ENCODE results near the gene GRID1.

GRID1 gene

DNA sequence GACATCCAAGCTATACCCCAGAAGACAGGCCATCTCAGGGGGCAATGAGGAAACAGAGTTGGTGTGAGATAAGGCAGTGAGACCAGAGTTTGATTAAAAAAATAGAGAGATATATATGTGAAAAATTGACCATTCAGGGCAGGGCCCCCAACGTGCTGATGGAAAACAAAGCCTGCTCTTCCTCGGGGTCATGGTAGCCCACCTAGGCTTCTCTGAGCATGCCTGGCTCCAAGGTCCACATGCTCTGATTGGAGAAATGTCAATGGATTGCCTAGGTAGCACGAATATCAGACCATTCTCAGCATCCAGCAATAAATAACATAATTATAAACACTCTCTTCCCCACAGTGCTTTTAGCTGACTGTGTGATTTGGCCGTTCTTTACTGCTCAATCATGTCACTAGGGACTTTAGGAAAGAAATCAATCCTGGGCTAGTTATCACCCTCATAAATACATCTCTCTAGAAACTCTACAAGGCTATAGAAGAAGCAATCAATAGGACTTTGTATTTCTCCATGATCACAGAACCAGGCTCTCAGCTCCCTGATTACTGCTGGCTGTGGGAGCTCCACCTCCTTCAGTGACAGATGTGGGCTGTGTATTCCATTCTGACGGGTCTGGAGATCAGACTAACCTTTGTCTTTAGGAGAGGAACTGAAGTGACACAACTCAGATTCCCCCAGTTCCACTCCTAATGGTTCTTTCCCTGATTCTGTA is 766.4 kb downstream of the GRID1 start:
- no peak for DNase-seq (ENCODE audit: low read depth in 3 of 3)

DNA sequence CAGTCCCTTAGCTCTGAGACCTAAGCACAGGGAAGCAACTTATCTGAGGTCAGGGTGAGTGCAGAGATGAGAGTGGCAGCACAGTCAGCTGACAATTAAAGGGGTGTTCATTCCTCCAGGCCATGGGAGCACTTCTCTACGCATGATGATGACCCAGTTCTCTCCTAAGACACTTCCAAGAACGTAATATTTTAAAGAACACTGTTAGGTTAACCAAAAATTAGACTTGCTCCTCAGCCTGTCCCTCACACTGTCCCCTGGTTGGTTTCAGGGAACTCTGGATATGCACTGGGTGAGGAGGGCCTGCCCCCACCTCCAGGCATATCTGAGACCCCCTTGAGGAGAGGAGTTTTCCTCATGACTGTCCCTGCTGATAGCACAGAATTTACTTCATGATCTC is 767.5 kb downstream of the GRID1 start:
- DNase-seq (ENCODE audit: low read depth in 3 of 3), result no peak

DNA sequence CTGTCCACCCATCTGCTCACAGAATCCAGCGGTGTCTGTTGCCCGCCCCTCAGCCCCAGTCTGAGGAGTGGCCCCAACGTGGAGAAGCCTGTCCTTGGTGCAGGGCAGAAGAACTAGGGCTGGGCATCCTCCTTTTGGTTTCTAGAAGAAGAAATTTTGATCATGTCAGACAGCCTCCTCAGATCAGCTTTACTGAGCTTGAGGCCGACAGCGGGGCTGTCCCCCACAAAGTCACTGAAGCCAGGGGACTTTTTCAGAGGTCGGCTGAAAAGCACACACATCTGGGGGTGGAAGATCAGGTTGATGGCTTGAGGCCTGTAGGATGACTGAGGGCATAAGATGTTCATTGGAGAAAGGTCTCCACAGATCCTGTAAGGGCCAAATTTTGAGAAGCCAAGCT is 767.9 kb downstream of the GRID1 start:
- no peak for DNase-seq (ENCODE audit: low read depth in 3 of 3)

DNA sequence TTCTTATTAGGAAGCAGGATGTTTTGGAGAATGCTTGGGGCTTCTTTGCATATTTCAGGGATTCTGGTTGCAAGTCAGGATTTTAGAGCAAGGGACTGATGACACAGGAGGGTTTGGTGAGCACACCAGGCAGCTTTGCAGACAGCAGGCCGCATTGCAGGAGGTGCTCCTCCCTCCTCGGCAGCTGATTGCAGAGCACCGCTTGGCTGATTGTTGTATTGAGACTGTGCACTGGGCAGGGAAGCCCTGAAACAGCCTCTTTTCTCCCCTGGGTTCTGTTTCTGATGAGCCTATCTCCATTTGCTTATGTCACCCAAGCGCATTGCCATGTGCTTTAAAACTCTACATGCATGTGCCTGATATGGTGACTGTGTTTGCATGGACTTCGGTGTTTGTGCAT is 769.6 kb downstream of the GRID1 start:
- no peak for DNase-seq (ENCODE audit: low read depth in 3 of 3)

DNA sequence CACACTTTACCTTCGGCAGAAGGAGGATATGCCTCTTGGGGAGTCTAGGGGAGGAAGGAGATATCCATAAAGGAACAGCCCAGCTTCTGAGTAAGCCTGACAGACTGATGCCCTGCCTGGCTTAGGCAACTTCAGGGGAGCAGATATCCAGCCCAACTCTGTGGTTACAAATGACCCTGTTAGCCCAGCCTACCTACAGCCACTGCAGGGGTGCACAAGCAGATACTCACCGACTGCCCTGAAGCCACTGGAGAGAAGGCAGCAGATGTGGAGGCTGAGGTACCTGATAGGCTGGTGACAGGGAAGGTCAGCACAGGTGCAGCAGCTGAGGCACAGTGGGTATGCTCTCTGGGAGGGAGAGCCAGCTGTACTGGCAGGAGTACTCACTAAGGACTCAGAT is 770.2 kb downstream of the GRID1 start:
- DNase-seq (ENCODE audit: low read depth in 3 of 3), result no peak

DNA sequence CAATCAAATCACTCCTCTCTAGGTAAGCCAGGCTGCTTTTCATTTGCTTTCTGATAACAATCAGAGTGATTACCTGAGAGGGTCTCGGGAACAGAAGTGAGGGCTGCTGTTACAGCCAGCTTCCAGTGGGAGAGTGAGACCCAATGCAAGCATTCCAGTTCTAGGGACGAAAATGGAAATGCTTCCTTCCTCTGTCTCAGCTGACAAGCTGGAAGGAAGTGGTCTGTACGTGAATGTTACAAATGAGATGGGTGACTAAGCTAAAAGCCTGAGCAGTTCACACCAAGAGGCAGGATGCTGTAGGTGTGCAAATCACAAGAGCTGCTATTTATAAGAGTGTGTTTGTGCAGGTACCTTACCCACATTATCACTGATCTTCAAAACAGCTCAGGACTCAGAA is 772.4 kb downstream of the GRID1 start:
- no peak for DNase-seq (ENCODE audit: low read depth in 3 of 3)

DNA sequence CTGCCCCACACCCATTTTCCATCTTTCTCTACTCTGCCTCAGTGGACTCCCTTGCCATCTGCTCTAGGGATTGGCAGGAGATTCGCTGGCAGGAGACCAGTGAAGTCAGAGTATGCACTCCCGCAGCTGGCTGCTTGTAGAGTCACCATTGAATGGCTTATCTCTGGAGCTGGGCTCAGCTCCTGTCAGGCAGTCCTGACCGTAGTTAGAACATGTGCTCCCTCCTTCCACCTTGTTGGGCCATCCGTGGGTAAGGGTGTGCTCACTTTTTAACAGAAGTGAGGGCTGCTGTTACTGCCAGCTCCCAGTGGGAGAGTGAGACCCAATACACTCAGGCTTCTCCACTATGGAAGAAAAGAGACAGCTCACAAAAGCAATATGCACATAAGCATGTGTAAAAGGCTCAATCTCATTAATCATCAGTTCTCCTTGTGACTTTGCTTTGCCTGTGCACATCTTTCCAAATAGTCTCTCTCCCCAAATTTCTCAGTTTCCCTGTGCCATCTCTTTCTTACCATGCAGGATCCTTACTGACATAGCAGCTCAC is 773.3 kb downstream of the GRID1 start:
- no peak for DNase-seq (ENCODE audit: low read depth in 3 of 3)

DNA sequence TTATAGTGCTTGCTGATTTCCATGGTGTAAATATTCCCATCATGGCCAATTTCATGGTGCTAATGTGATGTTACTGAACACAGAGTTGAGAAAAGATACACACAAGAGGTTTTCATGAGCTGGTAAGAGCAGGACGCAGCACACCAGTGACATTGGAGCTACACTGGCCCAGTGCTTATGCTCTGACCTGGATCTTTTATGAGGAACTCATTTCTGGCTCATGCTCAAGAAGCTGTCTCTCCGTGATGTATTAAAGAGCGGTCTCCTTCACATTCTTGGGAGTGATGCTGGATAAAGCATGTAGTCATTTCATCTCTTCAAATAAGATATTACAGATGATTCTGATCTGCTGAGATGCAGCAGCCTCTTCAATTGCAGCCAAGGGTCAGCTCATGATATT is 785.2 kb downstream of the GRID1 start:
- no peak for DNase-seq (ENCODE audit: low read depth in 3 of 3)

DNA sequence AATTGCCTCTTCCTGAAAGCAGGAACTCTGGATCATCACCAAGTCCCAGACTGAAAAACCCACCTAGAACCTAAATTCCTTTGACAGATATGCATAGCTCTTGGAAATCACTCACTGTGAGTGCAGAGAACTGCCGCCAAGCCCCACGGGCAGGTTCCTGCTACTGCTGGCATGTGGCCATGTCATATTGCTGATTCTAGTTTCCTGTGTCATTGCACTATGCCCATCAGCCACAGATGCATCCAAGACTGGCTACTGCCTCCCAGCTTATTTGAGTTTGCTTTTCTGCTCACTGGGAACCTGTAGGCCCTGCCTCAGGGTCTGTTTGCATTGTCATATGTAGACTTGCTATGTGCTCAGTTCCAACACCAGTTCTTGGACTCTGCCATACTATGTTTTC is 786.0 kb downstream of the GRID1 start:
- no peak for DNase-seq (ENCODE audit: low read depth in 3 of 3)

DNA sequence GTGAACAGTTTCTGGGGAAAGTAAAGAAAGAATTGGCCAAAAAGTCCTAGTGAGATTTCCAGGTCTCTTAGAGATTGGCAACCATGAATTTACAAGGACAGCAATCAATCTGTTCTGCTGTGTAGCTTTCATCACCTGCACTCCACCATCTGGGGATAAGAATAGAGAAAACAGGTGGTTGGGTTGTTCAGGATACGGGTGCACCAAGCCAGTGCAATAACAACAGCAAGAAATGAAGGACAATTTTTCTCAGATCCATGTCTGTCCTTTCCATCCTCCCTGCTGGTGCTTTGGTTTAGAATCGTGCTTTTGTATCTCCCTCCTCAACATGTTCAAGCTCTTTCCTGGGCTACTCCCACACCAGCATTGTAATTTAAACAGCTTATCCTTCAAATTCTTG is 787.7 kb downstream of the GRID1 start:
- no peak for DNase-seq (ENCODE audit: low read depth in 3 of 3)

DNA sequence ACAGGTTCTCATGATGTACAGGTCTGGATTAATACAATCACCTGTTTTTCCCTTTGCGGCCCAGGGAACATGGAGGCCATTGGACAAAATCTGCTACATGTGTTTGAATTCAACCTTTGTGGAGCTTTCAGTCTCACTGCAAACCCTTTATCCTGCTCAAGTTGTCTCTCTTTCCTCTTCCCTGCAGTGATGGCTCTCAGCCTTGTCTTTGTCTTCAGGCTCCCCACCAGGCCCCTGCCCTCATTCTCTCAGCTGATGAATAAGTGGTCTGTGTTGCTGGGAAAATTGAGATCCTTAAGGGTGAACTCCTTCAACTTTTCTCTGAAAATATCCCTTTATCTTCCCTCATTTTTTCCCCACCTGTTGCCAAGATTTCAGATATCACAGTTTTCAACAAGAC is 791.2 kb downstream of the GRID1 start:
- no peak for DNase-seq (ENCODE audit: low read depth in 3 of 3)

DNA sequence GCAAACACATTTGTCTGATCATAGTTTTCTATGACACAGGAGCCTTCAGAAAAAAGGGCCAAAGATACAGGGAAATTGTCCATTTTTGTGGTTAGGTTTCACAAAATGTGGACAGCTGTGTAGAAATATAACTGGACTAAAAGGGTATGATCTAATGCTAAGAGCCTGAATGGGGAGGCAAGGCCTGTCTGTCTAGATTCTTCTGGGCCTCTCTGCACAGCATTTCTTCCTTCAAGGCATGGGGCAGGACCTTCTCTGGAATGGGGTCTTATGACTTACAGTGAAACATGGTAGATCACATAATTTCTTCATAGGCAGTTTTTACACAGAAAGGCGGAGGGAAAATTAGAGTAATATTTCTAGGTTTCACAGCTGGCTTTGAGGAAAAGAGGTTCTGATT is 795.7 kb downstream of the GRID1 start:
- DNase-seq (ENCODE audit: low read depth in 3 of 3), result no peak

DNA sequence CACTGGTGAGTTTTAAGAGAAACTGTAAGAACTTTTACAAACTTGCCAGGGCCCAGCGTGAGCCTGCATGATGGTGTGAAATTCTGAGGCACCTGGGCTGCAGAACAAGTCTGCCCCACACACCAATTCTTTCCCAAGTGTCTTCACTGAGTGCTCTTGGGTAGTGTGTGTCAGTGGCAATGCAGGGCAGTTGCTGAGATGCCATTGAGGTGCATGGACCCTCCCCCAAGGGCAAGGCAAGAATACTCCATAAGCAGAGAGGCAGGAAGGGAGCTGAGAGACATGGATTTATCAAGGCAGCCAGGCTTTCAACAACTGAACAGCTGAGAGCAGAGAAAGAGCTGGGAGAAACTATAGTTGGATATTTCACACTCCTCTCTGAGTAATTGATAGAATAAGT is 801.2 kb downstream of the GRID1 start:
- DNase-seq (ENCODE audit: low read depth in 3 of 3), result no peak

DNA sequence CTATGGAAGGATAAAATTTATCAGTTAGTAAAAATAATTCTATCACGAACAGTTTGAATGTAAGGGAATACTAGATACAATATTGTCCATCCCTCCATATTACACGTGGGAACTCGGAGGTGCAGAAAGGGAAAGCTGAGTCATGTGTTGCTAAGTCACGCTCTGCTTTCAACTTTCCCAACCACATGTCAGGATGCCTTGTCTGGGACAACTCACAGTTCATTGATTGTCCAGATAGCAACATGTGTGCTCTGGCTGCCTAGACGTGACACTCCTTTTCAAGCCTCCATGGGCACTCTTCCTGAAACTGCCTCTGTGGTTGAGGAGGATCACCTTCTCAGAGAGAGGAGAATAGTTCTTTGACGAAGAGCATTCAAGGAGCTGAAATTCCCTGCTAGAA is 808.1 kb downstream of the GRID1 start:
- no peak for DNase-seq (ENCODE audit: low read depth in 3 of 3)

DNA sequence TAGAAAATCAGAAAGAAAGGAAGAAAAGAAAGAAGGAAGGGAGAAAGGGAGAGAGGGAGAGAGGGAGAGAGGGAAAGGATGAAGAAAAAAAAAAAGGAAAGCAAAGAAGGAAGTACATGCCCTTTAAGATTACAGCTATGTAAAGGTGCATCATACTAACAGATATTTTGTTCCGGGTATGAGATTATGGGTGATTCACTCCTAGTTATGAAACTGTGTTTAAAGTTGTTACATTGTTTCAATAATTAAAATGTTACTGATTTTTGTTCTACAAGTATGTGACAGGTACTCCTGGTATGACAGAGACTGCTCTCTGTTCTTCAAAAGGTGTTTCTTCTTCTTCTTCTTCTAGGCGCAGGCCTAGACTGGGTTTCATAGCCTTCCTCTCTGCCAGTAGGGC is 808.9 kb downstream of the GRID1 start:
- no peak for DNase-seq (ENCODE audit: low read depth in 3 of 3)

DNA sequence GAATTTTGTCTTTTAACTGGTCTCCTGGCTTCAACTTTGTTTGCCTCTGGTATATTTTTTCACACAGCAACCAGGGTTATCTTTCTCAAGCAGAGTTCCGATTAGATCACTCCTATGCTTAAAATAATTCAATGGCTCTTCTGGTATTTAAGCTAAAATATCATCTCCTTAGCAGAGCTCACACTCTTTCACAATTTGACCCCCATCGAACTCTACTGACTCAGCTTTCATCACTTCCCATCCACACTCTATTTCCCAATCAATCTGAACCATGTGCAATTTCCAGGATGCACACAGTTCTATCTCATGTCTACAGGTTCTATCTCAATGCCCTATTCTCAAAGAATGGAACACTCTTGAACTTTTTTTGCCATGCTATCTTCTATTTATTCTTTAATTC is 809.5 kb downstream of the GRID1 start:
- no peak for DNase-seq (ENCODE audit: low read depth in 3 of 3)

Measured in stimulated activated CD4-positive, alpha-beta T cell treated with anti-CD3 and anti-CD28 coated beads, TNF-alpha, amount 100 ng/mL, for 48 hours (primary cell).